Peyer's patch (tissue), 4 donors: ENCODE results near the gene FNBP1.

Experiments used
- POLR2A ChIP-seq, 2 donors: fragments of 450-650 bp; IDR thresholded peaks; one replicate each; pipeline ENCODE4 v1.5.1; 2017; ENCODE audit warnings: antibody characterized with exemption in 2 of 2, mild to moderate bottlenecking in 2 of 2, moderate library complexity in 2 of 2
- TF ChIP-seq, protein P1 (sequence below), 6 experiments: fragments of 450-650 bp in 4 of 6; fragments of 200-600 bp in 2 of 6; sonication (generic) in 1 of 6; IDR thresholded peaks; one replicate each; pipeline ENCODE4 v1.5.1; 2017 to 2019; ENCODE audit warnings: antibody characterized with exemption in 6 of 6, mild to moderate bottlenecking in 3 of 6, moderate library complexity in 1 of 6

DNA sequence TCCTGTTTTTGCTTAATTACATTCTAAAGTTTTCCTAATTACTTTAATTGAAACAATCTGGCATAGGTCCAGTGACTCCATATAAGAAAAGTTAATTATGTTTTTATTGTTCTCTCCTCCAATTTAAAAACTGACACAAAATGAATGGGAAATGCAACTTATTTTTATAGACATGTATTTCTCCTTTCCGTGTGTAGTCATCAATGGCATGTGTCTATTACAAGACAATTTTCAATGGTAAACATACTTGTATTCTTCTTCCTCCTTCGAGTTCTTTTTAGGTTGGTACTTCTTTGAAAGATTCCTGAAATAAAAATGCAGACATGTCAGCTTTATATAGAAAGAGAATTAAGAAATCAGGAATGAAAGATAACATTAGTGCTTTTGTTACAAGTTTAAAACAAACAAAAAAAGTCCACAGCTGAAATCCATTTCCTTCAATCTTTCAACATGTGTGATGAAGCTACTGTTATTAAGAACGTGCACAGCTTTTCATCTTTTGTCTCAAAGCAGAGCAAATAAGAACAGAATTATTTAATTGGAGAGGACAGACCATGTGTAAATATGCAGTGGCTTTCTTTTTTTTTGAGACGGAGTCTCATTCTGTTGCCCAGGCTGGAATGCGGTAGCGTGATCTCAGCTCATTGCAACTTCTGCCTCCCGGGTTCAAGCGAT lies 63.8 kb downstream of the FNBP1 start:
- TF ChIP-seq, protein P1, sequence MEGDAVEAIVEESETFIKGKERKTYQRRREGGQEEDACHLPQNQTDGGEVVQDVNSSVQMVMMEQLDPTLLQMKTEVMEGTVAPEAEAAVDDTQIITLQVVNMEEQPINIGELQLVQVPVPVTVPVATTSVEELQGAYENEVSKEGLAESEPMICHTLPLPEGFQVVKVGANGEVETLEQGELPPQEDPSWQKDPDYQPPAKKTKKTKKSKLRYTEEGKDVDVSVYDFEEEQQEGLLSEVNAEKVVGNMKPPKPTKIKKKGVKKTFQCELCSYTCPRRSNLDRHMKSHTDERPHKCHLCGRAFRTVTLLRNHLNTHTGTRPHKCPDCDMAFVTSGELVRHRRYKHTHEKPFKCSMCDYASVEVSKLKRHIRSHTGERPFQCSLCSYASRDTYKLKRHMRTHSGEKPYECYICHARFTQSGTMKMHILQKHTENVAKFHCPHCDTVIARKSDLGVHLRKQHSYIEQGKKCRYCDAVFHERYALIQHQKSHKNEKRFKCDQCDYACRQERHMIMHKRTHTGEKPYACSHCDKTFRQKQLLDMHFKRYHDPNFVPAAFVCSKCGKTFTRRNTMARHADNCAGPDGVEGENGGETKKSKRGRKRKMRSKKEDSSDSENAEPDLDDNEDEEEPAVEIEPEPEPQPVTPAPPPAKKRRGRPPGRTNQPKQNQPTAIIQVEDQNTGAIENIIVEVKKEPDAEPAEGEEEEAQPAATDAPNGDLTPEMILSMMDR (IDR thresholded peaks at IDR 0.05), result no peak
- TF ChIP-seq POLR2A (IDR thresholded peaks at IDR 0.05), result no peak
